ENCODE measurements around the gene LIN37.
A peak's percentile ranks its signal among the peaks of the same experiment; 100 is the strongest.

Gene LIN37

DNA sequence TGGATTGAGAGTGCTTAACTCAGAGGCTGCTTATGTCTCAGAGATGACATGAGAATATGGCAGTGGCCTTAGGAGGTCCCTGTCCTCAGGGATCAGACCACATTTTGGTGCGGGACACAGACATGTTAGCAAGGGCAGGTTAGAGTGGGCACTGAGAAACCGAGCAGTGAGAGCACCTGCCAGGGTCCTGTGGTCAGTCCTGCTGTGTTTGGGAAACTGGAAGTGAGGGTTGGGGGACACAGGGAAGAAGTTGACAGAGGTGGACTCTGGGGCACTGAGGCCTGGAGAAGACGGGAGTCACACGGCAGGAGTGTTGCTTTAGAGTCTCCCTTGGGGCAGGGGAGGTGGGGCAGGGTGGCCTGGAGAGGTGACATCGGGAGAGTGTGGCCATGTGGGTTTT is 13.5 kb upstream of the LIN37 start:
- DNase-seq (ENCODE audit: low read depth): no peak

DNA sequence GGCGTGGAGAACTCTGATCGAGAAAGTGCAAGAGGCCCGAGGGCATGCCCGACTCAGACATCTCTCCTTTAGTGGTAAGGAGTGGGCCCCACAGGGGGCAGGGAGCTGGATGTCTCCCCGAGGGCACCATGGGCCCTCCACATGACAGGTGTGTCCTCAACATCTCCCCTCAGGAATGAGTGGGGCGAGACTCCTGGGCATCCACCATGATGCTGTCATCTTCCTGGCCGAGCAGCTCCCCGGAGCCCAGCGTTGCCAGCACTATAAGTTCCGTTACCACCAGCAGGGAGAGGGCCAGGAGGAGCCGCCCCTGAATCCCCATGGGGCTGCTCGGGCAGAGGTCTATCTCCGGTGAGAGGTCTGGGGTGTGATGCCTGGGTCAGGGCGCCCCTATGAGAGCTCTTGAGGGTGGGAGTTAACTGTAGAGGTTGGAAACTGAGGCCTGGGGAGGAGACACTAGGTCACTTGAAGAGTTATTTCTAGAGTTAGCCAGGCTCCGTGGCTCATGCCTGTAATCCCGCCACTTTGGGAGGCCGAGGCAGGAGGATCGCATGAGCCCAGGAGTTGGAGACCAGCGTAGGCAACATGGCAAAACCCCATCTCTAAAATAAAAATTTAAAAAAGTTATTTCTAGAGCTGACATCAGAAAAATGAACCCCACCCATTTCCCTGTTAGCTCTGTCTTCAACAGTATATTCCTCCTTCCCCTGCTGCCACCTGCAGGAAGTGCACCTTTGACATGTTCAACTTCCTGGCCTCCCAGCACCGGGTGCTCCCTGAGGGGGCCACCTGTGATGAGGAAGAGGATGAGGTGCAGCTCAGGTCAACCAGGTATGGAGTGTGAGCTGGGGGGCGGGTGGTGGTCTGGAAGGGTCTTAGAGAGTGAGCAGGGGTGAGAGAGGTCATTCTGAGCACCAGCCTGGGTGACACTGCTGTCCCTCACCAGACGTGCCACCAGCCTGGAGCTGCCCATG is 11.2 kb upstream of the LIN37 start:
- DNase-seq (ENCODE audit: low read depth): no peak

DNA sequence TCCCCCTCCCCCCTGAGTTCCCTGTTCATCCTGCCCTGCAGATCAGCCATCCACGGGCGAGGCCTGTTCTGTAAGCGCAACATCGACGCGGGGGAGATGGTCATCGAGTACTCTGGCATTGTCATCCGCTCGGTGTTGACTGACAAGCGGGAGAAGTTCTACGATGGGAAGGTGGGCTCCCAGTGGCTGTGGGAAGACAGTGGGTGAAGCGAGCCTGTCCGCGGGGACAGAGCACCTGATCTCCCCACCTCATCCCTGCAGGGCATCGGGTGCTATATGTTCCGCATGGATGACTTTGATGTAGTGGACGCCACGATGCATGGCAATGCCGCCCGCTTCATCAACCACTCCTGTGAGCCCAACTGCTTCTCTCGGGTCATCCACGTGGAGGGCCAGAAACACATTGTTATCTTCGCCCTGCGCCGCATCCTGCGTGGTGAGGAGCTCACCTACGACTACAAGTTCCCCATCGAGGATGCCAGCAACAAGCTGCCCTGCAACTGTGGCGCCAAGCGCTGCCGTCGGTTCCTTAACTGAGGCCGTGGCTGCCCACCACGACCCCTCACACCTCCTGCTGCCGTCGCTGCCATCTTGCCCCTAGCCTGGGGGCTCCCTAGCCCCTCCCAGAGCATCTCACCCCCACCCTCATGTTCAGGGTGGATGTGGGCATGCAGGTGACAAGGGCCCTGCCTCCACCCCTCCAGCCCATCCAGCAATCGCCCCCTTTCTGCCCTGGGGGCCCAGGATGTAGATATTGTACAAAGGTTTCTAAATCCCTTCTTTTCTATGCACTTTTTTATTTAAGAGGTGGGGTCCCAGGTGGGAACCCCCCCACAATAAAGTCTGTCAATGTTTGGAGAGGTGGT is 10.1 kb upstream of the LIN37 start:
- no peak for DNase-seq (ENCODE audit: low read depth)

DNA sequence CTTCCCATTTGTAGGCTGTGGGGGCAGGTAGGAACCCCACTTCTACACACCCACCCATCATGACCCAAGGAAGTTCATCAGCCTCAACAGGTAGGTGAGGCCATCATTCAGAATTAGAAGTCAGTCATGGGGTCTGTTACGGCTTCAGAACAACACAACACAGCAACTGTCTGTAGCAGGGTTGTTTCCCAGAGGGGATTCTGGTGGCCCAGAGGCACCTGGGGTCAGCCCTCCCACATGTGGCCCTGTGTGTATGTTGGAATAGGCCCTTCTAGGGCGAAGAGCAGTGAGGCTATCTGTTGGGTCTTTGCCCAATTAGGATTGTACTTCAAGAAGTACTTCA is 9.5 kb upstream of the LIN37 start:
- no peak for DNase-seq (ENCODE audit: low read depth)

DNA sequence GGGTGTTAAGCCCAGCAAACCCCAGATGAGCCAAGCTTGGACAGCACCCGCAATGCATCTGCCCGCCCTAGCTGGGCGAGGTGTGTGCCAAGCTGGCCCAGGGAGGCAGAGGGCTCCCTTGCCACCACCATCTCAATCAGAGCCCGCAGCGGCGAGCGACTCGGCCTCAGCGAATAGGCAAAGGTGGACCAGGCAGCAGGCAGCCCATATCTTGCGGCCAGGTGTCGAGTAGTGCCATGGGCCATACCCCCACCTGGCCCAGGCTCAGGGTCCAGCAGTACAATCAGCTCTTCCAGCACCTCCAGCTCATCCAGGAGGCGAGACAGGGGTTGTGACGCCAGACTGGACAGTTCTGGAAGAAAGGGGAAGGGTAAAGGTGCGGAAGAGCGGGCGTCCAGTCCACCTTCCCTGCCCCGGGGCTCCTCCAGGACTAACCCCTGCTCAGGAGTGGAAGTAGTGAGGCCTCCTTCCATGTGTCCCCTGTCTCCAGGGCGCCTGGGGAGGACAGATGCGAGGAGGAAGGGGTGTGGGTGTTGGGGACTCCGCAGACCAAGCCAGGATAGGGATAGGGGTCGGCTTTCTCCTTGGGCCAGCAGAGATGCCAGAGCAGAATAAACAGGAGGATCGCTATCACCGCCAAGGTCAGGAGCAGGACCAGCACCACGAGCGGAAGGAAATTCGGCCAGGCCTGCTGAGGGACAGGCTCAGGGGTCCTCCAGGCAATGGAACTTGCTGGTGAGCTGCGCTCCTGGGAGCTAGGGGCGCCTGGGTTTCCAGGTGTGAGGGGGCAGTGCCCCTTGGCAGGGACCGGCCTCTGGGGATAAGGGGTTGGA is 8.9 kb upstream of the LIN37 start:
- no peak for DNase-seq (ENCODE audit: low read depth)

DNA sequence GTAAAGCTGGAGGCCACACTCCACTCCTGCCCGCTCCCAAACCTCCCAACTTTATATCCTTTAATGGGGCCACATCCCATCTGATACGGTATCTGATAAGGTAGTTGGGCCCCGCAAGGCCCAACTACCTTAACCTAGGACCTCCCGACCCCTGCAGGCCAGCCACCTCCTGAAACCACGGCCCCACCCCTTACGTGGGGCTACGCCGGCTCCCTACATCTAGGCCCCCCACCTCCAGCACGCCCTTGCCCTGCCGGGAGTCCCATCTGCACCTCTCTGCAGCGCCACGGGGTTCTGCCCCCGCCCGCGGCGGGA is 8.3 kb upstream of the LIN37 start:
- no peak for DNase-seq (ENCODE audit: low read depth)

DNA sequence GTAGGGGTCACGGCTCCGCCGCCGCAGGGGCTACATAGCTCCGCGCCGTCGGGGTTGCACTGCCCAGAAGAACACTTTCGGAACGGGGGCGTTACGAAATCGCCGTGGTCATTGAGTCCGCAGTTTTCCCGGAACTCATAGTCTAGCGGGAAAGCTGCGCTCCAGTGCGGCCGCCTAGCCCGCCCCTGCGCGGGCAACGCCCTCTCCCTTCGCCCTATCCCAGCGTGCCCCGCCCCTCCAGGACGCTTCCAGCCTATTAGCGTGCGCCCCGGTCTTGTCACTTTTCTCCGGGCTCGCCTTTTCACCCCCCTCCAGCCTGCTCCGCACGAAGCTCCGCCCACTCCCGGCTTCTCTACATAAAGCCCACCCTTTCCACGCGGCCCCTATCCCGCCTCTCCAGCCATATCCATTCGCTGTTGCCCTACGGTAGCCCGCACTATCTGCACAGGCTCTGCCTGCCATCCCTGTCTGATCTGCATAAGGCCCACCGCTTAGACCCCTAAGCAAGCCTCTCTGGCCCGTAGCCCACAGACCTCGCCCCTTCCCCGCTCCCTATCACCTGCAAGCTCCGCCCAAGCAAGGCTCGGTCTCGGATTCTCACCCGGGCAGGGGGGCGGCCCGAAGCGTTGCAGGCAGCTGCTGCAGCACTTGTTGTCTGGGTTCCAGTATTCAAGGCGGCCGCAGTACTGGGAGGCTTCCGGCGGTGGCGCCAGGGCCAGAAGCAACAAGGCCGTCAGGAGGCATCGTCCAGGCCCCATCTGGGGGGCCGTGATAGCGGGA is 7.8 kb upstream of the LIN37 start:
- DNase-seq (ENCODE audit: low read depth): peak; percentile 97

DNA sequence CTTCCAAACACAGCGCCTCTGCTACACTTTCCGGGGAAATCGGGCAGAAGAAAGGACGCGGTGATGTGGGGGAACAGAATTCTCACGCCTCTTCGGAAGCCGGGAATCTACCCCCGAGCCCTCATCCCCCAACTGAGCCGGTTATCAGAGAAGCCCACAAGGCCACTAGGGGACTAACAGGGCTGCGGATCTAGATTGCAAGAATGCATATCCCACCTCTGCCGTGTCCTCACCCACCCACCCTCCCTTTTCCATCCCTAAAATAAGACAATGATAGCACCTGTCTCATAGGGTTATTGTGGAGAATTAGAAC is 7.2 kb upstream of the LIN37 start:
- DNase-seq (ENCODE audit: low read depth): no peak

DNA sequence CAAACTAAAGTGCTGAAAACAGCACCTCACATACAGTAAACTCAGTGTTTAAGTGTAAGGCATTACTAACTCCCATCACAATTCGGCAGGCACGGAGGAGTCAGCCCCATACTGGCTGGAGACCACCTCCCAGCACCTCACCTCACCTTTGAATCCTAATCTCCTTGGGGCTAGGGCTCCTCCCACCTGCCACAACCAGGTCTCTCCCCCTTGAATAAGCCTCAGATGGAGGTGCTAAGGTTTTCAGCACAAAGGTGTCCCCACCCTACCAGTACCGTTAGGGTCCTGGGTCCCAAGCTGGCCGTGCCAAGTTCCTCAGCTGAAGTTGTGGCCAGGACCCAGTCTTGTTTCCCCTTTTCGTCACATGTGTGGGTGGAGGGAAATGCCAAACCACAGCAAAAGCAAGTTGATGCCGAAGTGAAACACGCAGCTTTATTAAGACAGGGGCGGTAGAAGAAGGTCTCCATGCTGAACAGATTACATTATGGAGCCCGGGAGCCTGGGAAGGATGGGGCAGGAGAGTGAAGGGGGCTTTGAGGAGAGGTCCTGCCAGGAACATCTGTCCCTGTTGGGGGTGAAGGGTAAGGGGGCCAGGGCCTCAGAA is 6.2 kb upstream of the LIN37 start, which contains the start of gene IGFLR1:
Gene IGFLR1, minus strand, starts transcription at position 332 of the 604 bp plus-strand sequence. CDS start 1,272 bp downstream, outside the sequence.
- DNase-seq (ENCODE audit: low read depth): no peak

DNA sequence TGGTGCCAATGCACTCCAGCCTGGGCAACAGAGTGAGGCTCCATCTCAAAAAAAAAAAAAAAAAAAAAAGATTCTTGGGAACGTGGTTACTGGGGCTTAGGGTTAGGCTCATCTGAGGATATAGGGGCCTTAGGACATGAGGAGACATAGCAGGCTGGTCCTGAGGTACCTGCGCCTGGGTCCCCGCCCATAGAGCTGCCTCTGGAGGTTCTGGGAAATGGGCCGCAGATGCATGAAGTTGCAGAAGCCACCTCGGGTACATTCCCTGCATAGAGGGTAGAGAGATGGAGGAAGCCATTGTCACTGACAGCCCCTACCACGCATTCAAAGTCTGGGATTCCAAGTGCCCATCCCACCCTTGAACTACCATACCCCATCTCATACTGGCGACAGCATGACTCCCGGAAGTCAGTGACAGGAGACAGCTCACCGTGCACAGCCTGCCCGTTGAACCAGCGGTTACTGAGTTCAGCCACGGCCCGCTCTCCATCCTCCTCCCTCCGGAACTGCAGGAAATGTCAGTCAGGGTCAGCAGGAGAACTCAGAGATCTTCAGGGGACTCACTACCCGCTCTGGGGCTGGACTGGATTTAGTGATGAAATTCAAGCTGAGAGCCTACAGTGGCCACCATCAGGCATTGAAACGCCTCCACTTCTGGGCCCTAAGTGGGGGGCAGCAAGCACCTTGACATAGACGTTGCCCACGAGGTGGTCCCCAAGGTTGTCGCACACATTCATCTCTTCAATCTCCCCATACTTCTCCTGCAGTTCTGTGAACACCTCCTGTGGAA is 4.5 kb upstream of the LIN37 start:
- DNase-seq (ENCODE audit: low read depth): no peak

DNA sequence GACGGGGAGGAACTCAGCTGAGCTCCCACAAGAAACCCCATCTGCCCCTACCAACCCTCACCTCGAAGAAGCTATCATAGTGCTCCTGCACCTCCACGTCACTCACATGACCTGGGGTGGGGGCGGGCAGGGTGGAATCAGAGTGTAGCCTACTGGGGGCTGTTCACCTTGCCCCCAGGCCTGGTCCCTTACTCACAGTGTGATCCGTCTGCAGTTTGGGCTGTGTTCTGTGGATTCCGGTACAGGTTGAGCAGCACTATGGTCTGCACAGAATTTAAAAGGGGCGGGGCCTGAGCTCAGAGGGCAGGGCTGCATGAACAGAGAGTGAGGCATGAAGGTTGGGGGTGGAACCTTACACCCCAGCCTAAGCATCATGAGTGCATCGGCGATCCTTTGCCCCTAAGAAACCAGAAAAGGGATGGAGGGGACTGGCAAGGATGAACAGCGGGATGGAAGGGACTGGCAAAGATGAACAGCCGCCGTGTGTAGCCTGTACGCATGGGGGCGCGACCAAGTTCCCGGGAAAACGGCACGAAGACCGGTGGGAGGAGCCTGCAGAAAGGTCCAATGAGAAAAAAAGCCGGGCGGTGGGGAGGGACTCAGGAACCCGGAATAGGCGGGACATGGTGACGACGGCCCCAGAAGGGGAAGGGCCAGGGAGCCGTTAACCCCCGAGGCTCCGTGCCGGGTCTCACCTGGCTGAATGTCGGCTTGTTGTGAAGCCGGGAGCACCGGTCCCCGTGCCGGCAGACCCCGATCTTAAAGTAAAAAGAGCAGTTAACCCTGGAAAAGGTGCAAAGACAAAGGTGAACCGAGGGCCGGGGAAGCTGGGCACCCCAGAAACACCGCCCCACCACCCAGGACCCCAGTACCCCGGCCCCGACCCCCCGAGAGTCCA is 3.7 kb upstream of the LIN37 start:
- peak; percentile 94 for DNase-seq (ENCODE audit: low read depth)

DNA sequence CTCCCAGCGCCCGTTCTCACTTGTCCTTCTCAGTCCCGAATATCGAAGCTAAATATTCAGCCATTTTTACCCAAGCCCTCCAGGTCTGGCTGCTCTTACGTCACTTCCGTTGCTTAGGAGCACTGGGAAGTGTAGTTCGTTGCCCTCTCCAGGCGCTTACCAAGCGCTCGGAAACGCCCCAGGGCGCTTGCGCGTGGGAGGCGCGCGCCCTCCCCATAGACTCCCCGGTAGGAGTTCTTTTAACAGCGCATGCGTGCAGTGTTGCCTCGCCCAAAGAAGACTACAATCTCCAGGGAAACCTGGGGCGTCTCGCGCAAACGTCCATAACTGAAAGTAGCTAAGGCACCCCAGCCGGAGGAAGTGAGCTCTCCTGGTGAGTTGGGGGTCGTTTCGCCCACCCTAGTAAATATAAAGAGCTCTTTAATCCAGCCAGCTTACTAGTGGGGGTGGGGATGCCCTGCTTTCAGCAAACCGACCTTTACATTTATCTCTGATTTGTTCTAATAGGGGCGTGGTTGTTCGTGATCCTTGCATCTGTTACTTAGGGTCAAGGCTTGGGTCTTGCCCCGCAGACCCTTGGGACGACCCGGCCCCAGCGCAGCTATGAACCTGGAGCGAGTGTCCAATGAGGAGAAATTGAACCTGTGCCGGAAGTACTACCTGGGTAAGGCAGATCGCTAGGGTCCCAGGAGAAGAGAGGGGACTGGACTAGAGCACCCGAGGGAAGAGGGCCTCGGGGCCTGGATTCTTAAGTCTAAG is 2.9 kb upstream of the LIN37 start, which contains the start of the genes PSENEN and U2AF1L4:
Gene PSENEN, plus strand, starts transcription at position 324 of the 759 bp plus-strand sequence. Its CDS starts 280 bp downstream, at position 604.
Gene U2AF1L4, minus strand, starts transcription at position 91 of the 759 bp plus-strand sequence. Its CDS starts 27 bp downstream, at position 64.
- peak; percentile 99 for DNase-seq (ENCODE audit: low read depth)

DNA sequence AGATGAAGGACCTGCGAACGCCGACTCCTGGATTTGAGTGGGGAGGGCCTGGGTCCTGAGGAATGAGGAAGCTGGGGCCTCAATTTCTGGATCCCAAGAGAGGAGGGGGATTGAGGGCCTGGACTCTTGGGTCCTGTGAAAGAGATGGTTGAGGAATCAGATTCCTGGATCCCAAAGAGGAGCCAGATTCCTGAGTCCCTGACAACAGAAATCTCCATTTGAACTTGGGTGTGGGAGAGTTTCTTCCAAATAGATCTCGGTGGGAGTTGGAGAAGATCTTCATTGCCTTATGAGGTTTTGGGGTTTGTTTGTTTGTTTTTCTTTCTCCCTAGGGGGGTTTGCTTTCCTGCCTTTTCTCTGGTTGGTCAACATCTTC is 2.3 kb upstream of the LIN37 start:
- no peak for DNase-seq (ENCODE audit: low read depth)

DNA sequence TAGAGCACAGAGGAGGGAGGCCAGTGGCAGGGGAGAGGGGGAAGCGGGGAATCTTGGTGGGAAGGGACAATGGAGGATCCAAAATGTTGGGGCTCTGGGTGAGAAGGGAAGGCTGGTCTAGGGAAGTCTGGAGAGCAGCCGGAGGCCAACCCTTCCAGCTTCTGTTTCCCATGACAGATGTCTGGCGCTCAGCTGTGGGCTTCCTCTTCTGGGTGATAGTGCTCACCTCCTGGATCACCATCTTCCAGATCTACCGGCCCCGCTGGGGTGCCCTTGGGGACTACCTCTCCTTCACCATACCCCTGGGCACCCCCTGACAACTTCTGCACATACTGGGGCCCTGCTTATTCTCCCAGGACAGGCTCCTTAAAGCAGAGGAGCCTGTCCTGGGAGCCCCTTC is 1.8 kb upstream of the LIN37 start:
- no peak for DNase-seq (ENCODE audit: low read depth)

DNA sequence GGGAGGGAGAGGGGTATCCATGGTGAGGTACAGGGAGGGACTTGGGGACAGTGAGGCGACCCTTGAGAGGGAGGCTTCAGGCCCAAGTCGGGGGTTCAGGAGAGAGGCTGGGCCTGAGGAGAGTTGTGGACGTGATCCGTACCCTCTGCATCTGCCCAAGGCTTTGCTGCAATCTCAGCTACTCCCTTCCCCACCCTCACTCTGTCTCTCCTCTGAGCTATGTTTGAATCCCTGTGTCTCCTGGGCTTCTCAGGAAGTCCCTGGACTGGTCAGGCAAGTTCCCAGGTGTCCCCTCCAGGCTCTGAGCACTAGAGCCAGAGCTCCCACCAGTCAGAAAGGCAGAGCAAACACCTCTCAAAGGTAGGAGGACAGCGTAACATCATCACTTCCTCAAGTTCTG is 1.8 kb downstream of the LIN37 start:
- DNase-seq (ENCODE audit: low read depth): no peak

DNA sequence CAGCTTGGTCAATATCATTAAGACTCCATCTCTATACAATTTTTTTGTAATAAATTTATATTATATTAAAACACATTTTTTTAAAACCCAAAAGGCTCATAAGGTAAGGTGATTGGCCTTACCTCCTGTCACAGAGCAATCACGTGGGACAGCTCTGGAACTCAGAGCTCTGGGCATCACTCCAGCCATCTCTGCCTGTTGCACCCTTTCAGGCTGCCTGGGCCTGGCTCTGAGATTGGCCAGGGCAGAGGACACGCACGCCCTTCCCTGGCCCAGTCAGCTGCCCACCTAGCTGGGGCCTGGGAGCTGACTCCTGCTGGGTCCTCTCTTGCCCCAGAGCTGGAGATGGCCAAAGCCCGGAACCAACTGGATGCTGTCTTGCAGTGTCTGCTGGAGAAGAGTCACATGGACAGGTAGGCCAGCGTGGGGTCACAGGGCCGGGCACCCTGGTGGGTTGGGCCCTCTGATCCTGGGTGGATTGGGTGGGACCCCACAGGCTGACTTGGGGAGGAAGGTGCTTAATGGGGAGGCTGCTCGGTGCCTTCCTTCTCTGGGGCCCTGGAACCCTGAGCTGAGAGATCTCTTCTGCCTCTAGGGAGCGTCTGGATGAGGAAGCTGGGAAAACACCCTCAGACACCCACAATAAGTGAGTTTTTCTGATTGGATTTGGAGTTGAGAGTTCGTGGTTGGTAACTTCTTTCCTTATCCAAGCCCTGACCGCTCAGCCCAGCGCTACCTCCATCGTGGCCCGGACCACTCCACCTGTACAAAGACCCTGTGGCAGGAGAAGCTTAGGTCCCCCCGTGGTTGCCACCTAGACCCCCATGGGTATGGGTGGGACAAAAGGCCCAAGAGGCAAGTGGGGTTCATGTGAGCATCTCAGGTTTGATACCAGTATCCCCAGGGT is 3.7 kb downstream of the LIN37 start:
- no peak for DNase-seq (ENCODE audit: low read depth)

DNA sequence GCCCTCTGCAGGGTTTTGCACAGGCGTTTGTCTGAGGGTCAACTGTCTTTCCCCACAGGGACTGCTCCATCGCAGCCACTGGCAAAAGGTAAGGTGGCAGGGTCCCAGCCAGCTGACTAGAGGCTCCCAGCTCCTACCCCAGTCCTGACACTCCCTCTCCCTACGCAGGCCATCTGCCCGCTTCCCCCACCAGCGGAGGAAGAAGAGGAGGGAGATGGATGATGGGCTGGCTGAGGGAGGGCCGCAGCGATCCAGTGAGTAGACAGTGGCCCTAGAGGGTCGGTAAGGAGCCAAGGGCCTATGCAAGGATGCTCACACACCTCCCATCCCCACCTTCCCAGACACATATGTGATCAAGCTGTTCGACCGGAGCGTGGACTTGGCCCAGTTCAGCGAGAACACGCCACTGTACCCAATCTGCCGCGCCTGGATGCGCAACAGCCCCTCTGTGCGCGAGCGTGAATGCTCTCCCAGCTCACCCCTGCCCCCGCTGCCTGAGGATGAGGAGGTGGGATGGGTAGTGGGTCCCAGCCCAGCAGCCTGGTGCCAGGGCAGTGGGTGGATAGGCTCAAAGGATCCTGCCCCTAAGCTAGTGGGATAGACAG is 4.5 kb downstream of the LIN37 start:
- no peak for DNase-seq (ENCODE audit: low read depth)
